ENCODE results near the gene PAX5.

Gene PAX5

DNA sequence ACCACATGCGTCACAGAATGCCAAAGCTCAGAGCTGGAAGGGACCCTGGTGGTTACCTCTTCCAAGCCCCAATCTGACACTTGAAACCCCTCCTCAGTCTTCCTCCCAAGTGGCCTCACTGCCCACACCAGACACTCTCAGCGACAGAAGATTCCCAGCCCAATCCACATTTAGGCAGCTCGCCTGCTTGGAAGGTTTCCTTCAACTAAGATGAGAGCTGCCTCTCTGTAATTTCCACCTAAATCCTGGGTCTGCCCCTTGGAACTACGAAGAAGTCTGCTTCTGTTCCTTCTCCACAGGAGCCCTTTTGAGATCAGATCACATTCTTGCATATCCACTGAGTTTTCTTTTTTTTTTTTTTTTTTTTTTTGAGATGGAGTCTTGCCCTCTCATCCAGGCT, 83.7 kb downstream of the PAX5 start:
- DNase-seq, result no peak

GRCh38 chr9:36949466-36949865, 84.6 kb downstream of the PAX5 start:
- DNase-seq, result no peak

- DNase-seq, result no peak
These were observed 86.0 kb downstream of the PAX5 start for GRCh38 chr9:36948051-36948450.

DNA sequence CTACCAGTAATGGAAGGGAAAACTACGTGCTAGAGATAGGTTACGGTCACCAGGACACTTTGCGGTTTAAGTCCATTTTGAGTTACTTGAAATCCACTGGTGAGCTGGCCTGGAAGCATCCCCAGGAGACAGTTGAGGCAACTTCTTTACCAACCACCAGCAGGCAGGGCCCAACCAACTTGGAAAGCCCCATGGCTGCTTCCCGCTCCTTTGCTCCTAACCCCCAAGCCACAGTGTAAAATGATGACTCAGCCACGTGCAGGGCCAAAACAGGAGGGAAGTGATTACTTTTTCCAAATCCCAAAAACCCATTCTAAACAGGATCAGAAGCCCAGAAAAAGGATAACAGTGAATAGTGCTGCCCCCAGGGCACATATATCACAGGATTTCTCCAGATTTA, 87.4 kb downstream of the PAX5 start:
- DNase-seq, result no peak

GRCh38 chr9:36945999-36946398, 88.1 kb downstream of the PAX5 start:
- no peak for DNase-seq

DNA sequence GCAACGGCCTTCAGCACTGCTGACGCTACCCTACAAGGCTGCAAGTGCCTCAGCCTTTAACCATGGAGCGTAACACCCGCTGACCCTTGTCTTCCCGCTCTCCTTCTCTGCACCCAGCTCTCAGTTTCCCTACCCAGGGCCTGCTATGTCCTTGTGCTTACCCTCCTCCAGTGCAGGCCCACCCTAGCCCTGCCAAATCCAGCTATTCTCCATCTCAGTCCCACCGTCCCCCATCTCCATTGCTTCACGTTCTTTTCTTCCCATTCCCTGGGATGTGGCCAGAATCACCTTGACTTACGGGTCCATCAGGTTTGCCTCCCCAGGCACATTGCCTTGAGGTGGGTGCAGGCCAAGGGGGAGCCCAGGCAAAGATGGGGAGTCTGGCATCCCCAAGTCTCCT, 91.2 kb downstream of the PAX5 start:
- no peak for DNase-seq

GRCh38 chr9:36941441-36941840, 92.6 kb downstream of the PAX5 start:
- DNase-seq, result no peak

GRCh38 chr9:36940881-36941280, 93.2 kb downstream of the PAX5 start:
- no peak for DNase-seq

DNA sequence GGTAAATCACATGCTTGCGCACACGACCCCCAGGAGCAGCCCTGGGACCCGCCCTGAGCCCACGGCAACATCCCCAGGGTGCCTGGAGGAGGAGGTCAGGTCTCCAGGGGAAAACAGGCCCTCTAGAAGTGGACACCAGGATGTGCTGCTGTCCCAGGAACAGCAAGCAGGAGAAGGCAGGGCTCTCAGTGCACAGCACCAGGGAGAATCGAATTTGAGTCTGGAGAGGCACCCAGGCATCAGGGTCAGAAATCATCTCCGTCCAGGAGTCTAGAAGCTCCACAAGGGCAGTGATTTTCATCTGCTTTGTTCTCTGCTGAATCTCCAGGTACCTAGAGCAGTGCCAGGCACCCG, 93.6 kb downstream of the PAX5 start:
- DNase-seq, result no peak

DNA sequence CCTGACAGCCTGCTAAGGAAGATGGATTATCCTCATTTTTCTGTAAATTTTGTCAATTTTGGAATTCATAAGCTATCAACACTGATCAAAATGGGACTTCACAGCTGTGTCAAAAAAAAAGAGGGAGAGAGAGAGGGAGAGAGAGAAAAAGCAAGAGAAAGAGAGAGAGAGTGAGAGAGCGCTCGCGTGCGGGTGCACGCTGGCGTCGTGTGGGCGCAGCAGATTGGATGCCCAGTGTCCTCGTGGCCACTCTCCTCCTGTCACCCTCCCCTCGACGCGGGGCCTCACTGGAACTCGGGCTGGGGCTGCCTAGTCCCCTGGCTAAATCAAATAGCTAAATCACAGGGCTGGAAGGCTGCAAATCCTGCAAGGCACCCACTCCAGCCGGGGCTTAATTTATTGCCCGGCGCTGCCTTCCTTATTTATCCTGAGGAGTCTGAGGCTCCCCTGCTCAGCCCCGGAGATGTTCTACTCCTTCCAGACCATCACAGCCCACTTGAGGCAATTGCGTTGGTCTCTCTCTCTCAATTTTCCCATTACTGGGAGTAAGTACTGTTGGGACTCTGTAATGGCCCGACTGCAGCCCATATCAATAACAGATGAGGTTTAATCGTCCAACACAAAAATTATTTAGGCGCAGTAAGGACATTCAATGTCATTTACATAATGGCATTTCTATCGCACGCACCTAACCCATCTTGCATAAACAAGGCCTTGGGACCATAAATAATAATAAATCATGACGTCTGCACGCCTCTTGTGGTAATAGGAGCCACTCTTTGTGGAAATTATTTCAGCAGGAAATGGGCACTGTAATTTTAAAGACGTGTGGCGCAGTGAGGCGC, 94.2 kb downstream of the PAX5 start:
- no peak for DNase-seq

DNA sequence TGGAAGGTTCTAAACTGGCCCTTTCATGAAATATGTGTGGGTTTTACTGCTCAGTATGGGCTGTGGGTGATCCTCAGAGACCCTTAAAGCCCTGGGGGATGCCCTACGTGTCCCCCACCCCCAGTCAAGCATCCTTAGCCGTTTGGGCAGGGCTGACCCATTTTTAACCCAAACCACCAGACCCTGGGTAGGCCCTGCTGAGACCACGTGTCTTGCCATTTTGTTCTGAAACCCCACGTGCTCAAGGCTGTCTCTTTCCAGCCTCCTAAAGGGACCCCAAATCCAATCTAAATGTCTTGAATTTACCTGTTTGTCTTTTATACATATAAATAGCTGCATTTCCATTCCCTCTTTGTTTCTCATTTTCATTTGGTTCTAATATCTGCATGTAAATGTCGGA, 94.9 kb downstream of the PAX5 start:
- no peak for DNase-seq

DNA sequence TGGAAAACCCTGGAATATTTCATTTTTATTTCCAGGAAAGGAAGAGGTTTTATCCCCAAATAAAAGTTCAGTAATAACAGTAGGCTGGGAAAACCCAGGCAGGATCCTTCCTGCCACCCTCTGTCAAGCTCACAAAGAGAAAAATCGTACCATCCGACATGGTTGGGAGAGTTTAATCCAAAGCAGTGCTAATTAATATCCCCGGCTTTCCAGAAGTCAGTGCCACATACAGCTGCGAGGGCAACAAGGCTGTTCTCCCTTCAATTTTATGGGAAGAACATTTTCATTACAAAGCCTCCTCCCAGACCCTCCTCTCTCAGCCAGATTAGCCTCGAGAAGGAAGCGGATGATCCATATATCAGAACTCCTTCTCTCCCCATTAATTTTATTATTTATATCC, 95.5 kb downstream of the PAX5 start:
- no peak for DNase-seq

DNA sequence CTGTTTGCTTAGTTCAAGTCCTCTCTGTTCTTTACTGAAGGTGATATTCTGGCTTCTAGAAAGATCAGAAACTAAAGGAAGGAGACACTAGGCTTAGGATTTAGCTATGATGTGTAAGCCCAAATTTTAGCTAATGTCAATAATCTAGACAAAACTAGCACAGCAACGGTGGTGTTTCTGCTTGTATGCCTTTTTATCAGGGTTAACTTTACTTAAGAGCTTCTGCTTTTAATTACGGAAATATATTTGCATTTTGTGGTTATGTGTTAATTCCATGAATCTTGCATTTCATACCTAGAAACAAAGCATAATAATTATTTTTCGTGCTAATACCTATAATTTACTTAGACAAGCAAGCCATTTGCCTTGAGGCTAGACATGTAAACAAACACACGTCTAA, 96.1 kb downstream of the PAX5 start:
- no peak for DNase-seq

- DNase-seq, result no peak
These were observed 96.7 kb downstream of the PAX5 start for GRCh38 chr9:36937346-36937745.

GRCh38 chr9:36936498-36936831, 97.6 kb downstream of the PAX5 start:
- DNase-seq, result no peak

DNA sequence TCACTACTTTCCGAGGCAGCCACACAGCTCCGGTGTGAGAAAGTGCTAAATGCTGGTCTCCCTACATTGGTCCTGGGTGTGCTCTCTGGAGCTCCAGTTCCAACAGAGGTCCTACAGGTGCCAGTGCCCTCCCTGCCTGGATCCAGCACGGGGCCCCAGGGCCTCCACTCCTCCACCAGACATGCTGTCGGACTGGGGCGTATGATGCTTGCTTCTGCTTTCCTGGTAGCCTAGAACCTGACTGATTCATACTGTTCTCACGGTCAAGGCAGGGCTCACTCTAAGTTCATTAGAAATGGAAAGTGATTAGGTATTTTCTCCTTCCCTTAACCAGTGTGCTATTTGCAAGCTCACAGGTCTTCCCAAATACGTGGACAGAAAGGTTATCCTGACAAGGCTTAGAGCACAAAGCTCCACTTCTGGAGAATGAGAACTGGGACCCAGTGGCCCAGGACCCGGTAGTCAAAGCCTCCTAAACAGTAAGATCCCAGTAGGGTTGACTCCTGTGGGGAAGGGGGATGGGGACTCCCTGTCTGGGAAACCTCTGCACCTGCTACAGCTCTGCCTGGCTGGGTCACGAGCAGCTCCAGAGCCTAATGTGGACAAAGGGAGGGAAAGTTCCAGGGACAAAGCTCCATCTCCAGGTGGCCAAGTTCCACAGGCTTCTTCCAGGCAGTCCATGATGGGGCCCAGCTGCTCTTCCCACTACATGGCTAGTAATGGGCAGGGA, 98.1 kb downstream of the PAX5 start:
- no peak for DNase-seq

GRCh38 chr9:36935332-36935731, 98.7 kb downstream of the PAX5 start:
- DNase-seq, result no peak

DNA sequence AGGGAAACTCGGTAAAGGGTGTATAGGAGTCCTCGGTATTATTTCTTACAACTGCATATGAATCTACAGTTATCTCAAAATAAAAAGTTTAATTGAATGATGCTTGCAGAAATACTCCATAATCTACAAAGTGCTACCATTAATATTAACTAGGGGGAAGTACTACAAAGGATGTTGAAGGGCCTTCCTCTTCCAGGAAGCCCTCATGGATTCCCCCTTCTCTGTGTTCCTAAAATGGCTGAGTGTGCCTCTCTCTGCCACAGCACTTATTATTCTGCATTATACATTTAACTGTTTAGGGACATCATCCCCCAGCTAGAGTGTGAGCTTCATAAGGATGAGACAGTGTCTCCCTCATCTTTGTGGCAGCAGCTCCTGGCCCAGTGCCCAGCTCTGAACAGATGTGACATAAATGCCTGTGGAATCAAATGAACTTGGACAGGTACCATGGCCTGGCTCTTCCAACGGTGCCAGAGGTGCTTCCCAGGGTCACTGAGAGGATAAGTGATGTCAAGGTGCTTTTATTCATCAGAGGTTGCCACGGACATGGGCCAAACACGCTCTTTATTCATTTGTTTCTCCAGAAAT, 99.5 kb downstream of the PAX5 start:
- DNase-seq, result no peak

- DNase-seq, result no peak
These were observed 100.3 kb downstream of the PAX5 start for GRCh38 chr9:36933676-36934215.

DNA sequence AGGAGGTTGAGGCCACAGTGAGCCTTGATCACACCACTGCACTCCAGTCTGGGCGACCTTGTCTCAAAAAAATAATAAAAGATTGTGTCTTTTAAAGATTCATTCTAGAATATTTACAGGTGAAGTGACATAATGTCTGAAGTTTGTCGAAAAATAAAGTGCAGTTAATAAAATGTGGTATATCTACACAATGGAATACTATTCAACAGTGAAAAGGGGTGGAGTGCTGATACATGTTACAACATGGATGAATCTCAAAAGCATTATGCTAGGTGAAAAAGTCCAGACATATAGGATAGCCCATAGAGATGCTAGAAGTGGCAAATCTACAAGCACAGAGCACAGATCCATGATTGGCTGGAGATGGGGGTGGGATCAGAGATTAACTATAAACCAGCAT, 101.9 kb downstream of the PAX5 start:
- no peak for DNase-seq

DNA sequence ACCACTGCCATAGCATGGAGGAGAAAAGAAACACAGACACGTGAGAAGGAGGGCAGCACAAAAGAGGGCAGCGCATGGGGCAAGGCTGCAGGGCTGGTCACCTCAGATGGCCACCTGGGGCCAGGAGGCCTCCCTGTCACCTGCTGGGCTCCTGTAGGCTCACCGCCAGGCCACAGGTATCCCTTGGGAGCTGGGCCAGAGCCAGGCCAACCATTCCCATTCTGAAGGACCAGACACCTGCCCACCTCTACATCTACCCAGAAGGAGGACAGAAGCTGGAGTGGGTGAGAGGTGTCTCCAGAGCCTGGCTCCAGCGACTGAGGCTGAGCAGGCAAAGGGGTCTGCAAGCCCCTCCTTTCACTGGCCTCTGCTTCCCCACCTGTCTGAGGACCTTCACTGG, 103.1 kb downstream of the PAX5 start:
- no peak for DNase-seq

DNA sequence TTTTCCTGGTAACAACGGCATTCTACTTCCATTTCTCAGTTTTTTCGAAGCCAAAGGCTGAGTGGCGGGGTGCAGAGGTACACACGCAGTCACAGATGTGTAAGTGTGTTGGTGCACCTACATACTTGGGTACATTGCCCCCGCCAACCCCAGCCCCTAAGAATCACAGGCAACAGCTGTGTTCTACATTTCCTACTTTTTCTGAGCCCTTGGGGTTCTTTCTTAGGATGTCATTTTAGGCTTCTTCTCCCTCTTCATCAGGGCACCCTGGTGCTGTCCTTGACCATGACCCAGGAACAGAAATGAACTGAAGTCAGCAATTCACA, 104.8 kb downstream of the PAX5 start:
- no peak for DNase-seq

GRCh38 chr9:36928670-36929349, 105.3 kb downstream of the PAX5 start:
- DNase-seq, result peak; percentile 68

- no peak for DNase-seq
These were observed 105.9 kb downstream of the PAX5 start for GRCh38 chr9:36928210-36928609.

Data from HCEC 1CT (cell line).